Measurements from ENCODE around the gene RWDD1.

DNA sequence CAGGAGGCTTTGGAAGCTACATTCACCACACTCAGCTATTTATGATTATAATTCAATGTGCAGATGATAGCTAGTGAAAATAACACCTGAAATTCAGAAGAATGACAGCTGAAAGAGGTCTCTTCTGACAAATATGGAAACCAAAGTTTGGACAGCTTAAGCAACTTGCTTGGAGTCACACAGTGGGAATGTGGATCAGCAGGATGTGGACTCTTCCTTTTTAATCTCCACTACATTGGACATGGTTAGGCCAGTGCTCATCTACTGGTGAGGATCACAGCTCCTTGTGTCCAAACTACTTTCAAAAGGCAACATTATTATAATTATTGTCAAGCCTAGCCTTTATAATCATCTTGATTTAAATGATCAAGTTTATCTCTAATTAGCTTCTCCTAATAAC, 36.2 kb upstream of the RWDD1 start:
- TF ChIP-seq CTCF (IDR thresholded peaks at IDR 0.05; ENCODE audit: poor library complexity): no peak
- no peak for TF ChIP-seq EZH2 (IDR thresholded peaks at IDR 0.05; ENCODE audit: borderline replicate concordance)
- TF ChIP-seq EZH2phosphoT487 (IDR thresholded peaks at IDR 0.05; ENCODE audit: low read depth, severe bottlenecking, unreplicated experiment): no peak
